NCI-H748 (cell line): ENCODE results near the gene NDUFB4.
"Not testable (repeated sequence)": the region's sequence is repeated elsewhere in the genome, so short reads cannot be mapped to it uniquely, and the experiment has no call there.

ENCODE experiments used
- DNase-seq: peaks from one replicate; lab custom pipeline; 2025; ENCODE audit not compliant: unreplicated experiment; lab: John Stamatoyannopoulos, UW

The NDUFB4 gene

DNA sequence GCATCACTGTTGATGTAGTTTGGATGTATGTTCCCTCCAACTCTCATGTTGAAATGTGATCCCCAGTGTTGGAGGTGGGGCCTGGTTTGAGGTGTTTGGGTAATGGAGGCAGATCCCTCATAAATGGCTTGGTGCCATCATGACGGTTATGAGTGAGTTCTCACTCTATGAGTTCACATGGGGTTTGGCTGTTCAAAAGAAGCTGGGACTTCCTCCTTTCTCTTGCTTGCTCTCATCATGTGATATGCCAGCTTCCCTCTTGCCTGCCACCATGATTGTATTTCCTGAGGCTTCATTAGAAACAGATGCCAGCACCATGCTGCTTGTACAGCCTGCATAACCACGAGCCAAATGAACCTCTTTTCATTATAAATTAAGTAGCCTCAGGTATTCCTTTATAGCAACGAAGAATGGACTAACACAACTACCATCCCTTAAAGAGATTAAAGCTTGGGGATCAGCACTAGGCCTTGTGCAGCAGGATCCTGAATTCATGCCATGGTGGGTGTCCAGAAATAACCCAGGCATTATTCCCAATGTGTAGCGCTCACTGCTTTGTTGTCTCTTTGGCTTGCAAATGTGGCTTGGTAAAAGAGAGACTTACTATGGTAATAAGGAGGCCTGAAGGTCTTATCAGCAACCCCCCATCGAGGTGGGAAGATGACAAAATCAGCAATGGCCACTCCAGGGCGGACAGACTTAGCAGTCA lies 41.9 kb downstream of the NDUFB4 start:
- no peak for DNase-seq

DNA sequence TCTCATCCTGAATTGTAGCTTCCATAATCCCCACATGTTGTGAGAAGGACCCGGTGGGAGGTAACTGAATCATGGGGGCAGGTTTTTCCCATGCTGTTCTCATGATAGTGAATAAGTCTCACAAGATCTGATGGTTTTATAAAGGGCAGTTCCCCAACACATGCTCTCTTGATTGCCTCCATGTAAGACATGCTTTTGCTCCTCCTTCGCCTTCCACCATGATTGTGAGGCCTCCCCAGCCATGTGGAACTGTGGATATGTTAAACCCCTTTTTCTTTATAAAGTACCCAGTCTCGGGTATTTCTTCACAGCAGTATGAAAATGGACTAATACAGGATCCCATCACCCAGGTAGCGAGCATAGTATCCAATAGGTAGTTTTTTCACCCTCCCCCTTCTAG lies 42.7 kb downstream of the NDUFB4 start:
- DNase-seq, result not testable (repeated sequence)

DNA sequence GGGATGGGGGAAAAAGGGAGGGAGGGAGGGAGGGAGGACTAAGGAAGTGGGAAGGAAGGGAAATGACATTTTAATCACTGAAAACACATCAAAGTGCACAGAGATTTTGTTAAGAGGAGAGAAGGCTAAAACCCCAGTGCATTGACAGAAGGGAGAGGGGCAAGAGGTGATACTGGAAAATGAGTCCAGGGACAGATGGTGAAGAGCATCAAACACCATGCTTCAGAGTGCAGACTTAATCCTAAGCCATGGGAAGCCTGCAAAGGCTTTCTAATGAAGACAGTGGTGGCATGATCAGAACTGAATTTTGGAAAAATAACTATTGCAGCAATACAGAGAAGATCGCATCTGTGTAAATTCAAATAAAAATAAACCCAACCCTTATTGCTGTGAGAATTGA lies 44.1 kb downstream of the NDUFB4 start:
- DNase-seq, result no peak

DNA sequence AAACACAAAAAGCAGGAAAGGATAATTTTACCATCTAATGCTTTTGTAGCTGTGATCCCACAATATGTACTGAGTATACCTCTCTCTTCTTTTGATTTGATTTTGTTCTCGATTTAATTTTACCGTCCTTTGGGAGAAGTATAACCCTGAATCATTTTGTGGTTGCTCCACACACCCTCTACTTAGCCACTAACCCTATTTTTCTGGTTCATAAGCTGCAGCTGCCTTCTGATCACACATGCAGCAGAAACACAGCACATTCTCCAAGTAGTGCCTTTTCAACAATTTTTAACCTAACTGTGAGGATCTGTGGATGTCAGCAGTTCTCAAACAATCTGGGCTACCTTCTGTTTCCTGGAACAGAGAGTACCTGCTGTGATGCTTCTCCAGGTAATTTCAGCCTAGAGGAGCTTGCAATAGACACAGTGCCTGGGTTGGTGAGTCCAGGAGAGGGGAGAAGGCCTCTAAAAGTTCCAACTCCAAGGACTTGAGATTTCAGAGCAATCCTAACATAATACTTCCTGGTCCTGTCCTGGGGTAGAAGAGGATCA lies 45.6 kb downstream of the NDUFB4 start:
- DNase-seq, result no peak

DNA sequence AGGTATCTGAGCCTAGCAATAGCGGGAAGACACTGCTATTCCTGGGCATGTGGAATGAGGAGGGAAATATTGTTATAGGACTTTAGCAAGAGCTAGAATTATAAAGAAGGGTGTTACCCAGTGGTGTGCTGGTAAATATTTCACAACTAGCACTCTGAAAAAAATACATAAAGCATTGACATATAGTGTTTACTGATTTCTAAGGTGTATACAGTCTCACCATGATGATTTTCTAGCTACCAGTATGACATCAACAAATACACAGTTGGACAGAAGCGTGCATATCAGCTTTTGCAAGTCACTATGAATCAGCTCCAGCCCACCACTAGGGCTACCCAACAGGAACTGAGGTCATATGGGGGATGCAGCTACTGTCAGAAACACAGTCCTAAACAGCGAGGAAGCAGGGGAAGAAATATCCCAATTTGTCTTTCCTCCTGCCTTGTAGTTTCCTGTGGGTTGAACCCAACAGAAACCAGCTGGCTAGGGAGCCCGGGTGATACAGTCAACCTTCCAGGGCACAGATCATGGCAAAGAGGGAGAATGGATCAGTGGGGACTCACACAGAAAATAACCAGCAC lies 46.3 kb downstream of the NDUFB4 start:
- DNase-seq, result no peak

DNA sequence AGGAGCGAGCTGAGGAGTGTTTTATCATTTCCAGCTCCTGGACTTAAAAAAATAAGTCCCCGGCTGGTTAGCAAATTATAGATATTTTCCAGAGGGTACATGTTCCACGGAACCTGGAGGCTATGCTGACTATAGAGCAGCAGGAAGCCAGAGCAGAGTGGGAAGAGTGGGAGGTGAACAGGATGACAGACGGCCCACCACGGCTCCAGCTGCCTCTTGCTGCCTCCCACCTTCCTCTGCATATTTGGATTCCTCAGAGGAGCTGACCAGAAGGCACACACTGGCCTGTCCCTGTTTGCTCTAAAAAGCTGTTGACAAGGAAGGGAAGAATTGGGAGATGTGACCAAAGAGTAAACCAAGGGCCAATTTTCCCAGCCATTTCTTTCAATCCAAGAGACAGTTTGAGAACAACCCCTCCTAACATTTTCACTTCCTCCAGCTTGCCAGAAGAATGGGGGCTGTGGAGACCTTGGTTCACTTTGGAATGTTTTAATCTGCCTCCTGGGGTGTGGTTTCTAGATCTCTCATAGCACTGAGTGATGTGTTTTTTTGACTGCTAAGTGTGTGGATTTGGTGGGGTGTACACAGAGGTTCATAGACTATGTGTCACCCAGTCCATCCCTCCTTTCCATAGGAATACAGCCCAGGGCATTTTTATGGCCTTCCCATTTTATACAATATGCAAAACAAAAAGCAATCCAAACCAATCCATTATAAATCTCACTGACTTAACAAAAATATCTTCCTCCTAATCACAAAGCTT lies 49.1 kb downstream of the NDUFB4 start:
- DNase-seq, result no peak

DNA sequence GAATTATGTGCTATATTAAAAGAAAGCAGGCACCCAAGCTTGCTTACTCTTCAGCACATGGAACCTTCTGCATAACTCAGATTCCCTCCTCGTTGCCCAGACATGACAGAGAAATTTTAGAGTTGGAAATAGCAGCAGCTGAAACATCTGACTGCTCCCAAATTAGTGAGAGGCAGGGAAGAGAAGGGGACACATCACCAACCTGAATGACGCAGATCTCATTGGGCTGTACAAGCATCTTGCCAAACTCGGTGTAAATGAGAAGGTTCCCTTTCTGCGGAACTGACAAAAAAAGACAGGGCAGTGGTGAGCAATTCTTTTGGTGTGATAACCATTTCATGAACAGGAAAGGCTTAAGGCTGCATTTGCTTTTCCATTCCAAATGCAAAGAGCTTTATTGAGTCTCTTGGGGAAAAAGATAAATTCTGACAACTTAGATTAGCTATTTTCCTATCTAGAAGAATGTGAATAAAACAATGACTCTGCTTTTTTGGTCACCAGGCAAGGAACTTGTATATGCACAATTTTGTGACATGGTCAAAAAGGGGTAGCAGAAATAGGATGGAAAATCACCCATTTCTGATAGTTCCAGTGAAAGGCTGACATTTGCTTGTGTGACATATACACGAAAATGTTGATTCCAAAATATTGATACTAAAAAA lies 50.8 kb downstream of the NDUFB4 start:
- DNase-seq, result no peak

DNA sequence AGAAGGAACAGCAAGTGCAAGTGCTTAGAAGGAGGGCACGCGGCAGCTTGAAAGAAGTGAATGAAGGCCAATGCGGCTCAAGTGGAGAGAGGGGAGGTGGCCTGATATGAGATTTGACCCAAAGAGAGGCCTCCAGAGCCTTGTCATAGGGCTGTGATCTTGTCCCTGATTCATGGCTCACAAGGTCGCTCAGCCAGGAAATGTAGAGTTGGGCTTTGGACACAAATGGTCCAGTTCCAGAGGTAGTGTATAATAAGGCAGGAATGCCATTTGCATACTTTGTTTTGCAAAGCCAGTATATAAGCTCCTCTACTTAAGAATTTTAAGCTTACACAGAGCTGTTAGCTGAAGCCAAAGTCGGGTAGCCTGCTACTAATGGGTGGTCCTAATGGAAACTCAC lies 52.2 kb downstream of the NDUFB4 start:
- DNase-seq, result no peak

DNA sequence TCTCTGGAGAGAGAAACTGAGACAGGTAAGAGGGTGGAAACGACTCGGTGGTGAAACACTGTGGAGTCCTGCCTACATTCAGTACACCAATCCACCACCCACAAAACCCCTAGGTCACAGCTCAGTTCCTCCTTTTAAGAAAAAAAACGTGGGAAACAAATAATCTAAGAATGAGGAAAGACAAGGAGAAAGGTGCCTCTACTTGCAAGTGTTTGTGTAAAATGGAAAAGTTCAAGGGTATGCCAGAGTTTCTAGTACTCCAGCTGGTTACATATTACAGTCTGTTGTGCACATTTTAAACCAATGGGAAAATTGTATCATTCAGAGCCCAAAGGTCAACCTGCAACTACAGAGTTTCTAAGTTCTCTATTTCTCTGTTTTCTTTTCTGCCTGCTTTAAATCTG lies 53.7 kb downstream of the NDUFB4 start:
- DNase-seq, result no peak

DNA sequence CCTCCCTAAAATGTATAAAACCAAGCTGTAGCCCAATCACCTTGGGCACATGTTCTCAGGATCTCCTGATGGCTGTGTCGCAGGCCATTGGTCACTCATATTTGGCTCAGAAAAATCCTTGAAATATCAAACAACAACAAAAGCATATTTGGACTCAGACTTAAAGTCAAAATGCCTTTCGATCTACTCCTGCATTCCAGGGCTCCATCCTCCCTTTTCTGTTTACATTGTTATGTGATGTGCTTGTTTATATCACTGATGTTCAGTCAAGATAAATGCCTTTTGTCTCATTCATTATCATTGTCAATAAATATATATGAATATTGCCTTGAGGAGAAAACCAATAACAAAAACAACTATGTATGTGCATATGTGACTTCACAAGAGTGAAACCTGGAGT lies 54.2 kb downstream of the NDUFB4 start:
- DNase-seq, result no peak
